SKM-1 (cell line): Measurements from ENCODE around the gene APOL6.

Experiments
- DNase-seq: peaks from one replicate; lab custom pipeline; 2025; ENCODE audit not compliant: unreplicated experiment; lab: John Stamatoyannopoulos, UW

The APOL6 gene, protein sequence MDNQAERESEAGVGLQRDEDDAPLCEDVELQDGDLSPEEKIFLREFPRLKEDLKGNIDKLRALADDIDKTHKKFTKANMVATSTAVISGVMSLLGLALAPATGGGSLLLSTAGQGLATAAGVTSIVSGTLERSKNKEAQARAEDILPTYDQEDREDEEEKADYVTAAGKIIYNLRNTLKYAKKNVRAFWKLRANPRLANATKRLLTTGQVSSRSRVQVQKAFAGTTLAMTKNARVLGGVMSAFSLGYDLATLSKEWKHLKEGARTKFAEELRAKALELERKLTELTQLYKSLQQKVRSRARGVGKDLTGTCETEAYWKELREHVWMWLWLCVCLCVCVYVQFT

GRCh38 chr22:35648066-35649025 lies at the start of gene APOL6:
Gene APOL6 (plus strand): TSS chr22:35648446. CDS start chr22:35656426, 7,980 bp downstream.
- peak; percentile 55 for DNase-seq

DNA sequence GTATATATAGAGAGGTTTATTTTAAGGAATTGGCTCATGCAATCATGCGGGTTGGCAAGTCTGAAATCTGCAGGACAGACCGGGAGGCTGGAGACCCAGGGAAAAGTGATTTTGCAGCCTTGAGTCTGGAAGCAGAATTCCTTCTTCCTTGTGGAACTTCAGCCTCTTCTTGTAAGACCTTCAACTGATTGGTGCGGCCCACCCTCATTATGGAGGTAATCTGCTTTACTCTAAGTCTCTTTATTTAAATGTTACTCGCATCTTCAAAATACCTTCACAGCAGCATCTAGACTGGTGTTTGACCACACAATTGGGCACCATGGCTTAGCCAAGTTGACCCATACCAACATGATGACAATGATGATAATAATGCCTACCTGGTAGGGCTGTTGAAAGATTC lies 48.9 kb upstream of the APOL6 start:
- no peak for DNase-seq

GRCh38 chr22:35600476-35600875 lies 47.8 kb upstream of the APOL6 start:
- DNase-seq, result no peak

GRCh38 chr22:35601013-35601580 lies 47.1 kb upstream of the APOL6 start:
- DNase-seq, result no peak

DNA sequence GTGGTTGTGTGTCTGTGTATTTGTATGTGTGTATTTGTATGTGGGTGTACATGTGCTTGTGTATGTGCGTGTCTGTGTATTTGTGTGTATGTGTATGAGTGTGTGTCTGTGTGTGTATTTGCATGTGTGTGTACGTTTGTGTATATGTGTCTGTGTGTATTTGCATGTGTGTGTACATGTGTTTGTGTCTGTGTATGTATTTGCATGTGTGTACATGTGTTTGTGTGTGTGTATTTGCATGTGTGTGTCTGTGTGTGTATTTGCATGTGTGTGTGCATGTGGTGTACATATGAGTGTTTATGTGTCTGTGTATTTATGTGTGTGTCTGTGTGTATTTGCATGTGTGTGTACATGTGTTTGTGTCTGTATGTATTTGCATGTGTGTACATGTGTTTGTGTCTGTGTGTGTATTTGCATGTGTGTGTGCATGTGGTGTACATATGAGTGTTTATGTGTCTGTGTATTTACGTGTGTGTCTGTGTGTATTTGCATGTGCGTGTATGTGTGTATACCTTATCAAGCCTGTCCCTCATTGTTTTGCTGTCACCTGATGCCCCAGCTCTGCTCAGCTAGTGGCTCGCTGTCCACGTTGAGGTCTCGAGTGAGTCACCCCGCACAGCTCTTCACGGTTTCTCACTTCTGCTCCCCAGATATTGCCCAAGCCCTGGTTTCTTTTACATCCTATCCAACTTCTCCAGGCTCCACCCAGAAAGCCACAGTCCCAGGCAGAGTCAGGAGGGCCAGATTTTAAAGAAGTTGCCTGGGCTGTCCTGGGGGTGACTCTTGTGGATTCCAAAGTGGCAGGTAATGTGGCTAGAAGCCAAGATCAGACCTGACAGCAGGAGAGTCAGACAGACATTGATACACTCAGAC lies 46.3 kb upstream of the APOL6 start:
- peak; percentile 93 for DNase-seq

GRCh38 chr22:35604621-35605368 lies 43.5 kb upstream of the APOL6 start:
- DNase-seq, result no peak

GRCh38 chr22:35605369-35605680 lies 42.9 kb upstream of the APOL6 start:
- DNase-seq, result no peak

DNA sequence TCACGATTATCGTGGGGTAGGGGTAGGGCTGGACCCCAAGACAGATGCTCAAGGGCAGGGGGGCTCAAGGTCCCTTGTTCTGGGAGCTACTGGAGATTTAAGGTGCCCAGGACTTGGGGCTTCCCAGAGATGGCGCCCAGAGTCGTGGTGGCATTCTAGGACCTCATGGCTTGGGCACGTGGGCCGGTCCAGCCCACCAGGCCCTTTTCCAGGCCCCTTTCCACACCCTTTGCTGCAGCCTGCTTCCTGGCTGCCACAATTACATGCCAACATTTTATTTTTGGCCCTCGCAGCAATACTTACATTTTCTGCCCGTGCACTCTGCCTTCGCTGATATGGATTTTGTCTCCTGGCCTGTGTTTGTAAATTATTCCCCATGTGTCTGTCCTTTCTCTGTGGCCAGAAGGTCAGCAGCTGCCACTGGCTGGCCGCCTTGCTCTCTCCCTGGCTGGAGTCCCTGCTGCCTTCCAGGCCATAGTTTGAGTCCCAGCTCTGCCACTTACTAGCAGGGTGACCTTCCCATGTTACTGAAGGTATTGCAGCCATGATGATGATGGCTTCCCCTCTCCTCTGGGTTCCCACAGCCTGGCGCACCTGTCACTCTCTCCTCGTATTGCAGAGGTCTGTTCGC lies 42.3 kb upstream of the APOL6 start:
- no peak for DNase-seq

DNA sequence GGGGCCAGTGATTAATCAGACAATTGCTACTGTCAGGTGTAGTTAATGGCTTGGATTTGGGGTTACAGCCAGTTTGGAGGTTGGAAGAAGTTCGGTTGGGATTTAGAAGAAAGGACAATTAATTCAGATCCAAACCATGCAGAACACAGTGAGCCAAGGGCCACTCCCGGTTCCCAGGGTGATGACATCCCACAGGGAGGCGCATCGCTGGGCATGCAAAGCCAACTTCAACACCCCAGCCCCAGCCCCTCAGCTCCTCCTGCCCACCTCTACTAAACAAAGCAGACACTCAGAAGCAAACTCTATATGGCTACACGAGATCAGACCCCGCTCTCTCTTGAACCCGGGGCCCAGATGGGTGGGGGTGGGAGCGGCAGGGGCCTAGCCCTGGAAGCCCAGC lies 41.3 kb upstream of the APOL6 start:
- no peak for DNase-seq

DNA sequence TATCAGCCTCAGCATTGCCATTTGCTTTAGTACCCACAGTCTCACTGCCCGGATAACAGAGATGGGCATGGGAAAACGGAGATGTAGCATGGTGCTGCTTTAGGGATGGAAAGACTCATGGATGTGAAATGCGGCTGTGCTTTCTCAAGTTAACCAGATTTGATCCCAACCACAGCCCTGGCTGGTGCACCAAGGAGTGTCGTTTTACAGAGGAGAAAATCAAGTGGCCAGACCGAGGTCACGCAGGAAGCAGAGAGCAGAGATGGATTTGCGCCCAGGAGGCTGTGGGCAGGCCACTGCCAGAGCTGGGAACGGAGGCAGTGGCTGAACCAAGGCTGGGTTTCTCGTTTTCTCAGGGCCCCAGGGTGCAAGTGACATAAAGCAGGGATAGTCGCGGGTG lies 40.2 kb upstream of the APOL6 start:
- DNase-seq, result no peak

DNA sequence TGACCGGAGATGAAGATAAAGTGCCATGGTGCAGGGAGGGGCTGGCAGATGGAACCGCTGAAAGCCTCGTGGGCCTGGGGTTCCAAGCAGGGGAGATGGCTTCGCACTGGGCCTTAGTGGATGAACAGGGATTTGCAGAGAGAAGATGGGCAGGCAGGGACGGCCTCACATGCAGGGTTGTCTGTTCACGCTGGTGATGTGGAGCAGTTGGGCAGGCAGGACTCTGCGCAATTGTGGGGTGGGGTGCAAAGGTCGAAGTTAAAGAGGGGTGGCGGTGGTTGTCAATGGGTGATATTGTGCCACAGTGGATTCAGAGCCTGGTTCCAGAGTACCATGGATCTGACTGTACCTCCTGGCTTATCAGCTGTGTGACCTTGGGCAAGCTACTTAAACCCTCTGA lies 39.0 kb upstream of the APOL6 start:
- DNase-seq, result no peak

GRCh38 chr22:35609761-35610160 lies 38.5 kb upstream of the APOL6 start:
- no peak for DNase-seq

DNA sequence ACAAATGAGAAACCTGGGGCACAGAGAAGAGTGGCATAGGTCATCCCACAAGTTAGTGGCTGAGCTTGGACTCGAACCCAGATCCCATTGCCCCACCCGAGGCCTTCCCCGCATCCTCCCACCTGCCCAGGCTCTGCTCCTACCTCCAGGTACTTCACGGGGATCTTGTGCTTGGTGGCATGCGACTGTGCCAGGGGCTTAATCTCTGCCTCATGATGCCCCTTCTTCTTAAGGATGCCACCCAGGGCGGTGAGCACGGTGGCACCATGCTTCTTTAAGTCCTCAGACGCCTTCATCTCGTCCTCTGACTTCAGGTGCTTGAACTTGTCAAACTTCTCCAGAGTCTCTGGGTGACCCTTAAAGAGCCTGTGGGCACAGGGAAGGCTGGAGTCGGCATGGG lies 37.5 kb upstream of the APOL6 start:
- no peak for DNase-seq

DNA sequence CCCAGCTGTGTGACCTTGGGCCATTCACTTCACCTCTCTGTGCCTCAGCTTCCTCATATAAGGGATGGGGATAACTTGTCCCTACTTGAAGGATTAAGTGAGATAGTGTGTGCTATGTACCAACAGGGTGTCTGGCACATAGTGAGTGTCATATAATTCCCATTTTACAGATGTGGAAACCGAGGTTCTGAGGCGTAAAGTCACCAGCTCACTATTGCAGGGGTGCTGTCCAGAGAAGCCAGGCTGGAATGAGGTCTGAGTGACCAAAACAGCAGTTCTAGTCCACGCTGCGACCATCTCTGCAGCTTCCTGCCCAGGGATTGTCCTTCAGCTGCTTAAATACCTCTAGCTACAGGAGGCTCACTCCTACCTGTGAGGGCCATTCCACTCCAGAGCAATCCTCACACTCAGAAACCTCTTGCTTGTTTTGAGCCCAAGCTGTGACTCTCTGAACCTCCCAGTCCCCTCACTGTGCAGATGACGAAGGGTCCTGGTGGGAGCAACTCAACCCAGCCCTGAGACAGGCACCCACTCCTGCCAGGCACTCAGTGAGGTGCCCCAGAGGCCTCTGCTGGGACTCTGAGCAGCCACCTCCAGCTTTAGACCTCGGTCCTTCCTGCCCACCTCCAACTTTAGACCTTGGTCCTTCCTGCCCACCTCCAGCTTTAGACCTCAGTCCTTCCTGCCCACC lies 36.9 kb upstream of the APOL6 start:
- no peak for DNase-seq

DNA sequence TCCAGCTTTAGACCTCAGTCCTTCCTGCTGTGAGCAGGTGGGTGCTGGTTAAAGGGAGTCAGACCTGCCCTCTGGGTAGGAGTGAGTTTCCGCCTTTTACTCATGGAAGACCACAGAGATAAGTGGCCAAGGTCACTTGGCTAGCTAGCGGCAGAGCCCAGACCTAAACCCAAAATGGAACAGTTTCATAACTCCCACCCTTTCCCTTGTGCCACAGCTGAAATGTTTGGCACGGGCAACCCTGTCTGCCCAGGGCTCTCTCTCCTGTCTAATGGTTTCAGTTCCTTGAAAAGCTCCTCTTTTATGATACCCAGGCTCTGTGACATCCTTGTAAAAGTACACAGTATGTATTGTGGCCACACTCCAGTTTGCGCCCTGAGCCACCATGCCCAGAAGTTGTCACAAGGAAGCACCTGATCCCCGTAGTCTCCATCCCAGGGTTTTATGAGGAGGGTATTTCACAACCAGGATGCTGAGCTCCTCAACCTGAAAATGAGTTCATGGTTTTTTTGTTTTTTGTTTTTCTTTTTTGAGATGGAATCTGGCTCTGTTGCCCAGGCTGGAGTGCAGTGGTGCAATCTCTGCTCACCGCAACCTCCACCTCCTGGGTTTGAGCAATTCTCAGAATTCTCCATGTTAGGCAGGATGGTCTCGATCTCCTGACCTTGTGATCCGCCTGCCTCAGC lies 36.2 kb upstream of the APOL6 start:
- no peak for DNase-seq

DNA sequence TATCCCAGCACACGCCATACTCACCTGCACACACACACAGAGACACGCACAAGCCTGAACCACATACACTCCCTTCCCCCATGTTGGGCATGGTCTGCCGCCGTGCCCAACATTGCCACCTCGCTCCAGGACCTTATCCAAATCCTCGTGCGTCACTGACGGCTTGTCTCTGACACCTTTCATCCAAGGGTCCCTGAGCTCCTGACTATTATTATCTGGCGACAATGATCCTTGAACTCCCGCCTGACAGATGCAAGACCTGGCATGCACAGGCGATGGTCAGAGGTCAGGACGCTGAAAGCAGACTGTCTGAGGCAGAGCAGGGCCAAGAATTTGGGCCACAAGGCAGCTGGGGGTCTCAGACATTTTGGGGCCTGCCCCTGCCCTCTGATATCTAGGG lies 35.3 kb upstream of the APOL6 start:
- DNase-seq, result no peak

- DNase-seq, result no peak
These were observed 33.8 kb upstream of the APOL6 start for GRCh38 chr22:35614404-35614803.

- no peak for DNase-seq
These were observed 33.1 kb upstream of the APOL6 start for GRCh38 chr22:35615156-35615555.

GRCh38 chr22:35616043-35616442 lies 32.2 kb upstream of the APOL6 start:
- no peak for DNase-seq
